DOHH2 (cell line): ENCODE measurements around the gene PKP4.

ENCODE experiments used
- H3F3A ChIP-seq: fragments of 200-600 bp; sonication (generic), shearing (Covaris generic); 2 replicates; pipeline ENCODE4 v1.6.0; 2016; ENCODE audit warnings: antibody characterized with exemption, mild to moderate bottlenecking; ENCODE audit not compliant: control insufficient read depth, insufficient read depth
- H3K27ac ChIP-seq: fragments of 200-600 bp; sonication (generic); 2 replicates; pipeline ENCODE4 v1.5.1; 2014; ENCODE audit warnings: low read depth, mild to moderate bottlenecking, low read length, moderate library complexity
- H3K27me3 ChIP-seq: fragments of 200-600 bp; sonication (generic); 2 replicates; pipeline ENCODE4 v1.6.1; 2014; ENCODE audit warnings: mild to moderate bottlenecking, low read length, mixed read lengths; ENCODE audit not compliant: control insufficient read depth
- H3K36me3 ChIP-seq: fragments of 200-600 bp; sonication (generic); 2 replicates; pipeline ENCODE4 v1.6.1; 2014; ENCODE audit warnings: mild to moderate bottlenecking, low read length, moderate library complexity, mixed read lengths; ENCODE audit not compliant: control insufficient read depth
- H3K4me1 ChIP-seq: fragments of 200-600 bp; sonication (generic); 2 replicates; pipeline ENCODE4 v1.6.1; 2014; ENCODE audit warnings: mild to moderate bottlenecking, low read length, mixed read lengths; ENCODE audit not compliant: control insufficient read depth
- H3K4me2 ChIP-seq: fragments of 200-600 bp; sonication (generic); 2 replicates; pipeline ENCODE4 v1.6.0; 2014; ENCODE audit warnings: mild to moderate bottlenecking, low read length, moderate library complexity
- H3K4me3 ChIP-seq: fragments of 200-600 bp; sonication (generic); 2 replicates; pipeline ENCODE4 v1.5.1; 2014; ENCODE audit warnings: mild to moderate bottlenecking, low read length, mixed read lengths
- H3K79me2 ChIP-seq: fragments of 200-600 bp; sonication (generic); 2 replicates; pipeline ENCODE4 v1.6.1; 2014; ENCODE audit warnings: mild to moderate bottlenecking, low read length, mixed read lengths; ENCODE audit not compliant: control insufficient read depth
- H3K9me2 ChIP-seq: fragments of 200-600 bp; sonication (generic); replicated peaks from 2 replicates; pipeline ENCODE4 v1.6.1; 2014; ENCODE audit warnings: mild to moderate bottlenecking, low read length, mixed read lengths; ENCODE audit not compliant: control insufficient read depth
- H3K9me3 ChIP-seq: fragments of 200-600 bp; sonication (generic); 2 replicates; pipeline ENCODE4 v1.6.1; 2014; ENCODE audit warnings: antibody characterized with exemption, low read length, mixed read lengths; ENCODE audit not compliant: control insufficient read depth, insufficient read depth
- H4K20me1 ChIP-seq: fragments of 200-600 bp; sonication (generic); 2 replicates; pipeline ENCODE4 v1.6.0; 2014; ENCODE audit warnings: low read depth, mild to moderate bottlenecking, antibody characterized with exemption, low read length, moderate library complexity; ENCODE audit not compliant: control insufficient read depth, insufficient read depth
- EZH2phosphoT487 ChIP-seq: fragments of 200-600 bp; sonication (generic); IDR thresholded peaks from 2 replicates; pipeline ENCODE4 v1.6.1; 2017; ENCODE audit warnings: borderline replicate concordance, mild to moderate bottlenecking, antibody characterized with exemption, low read length, moderate library complexity, mixed read lengths
- TF ChIP-seq, protein P1 (sequence below): fragments of 200-600 bp; sonication (generic); IDR thresholded peaks from one replicate; pipeline ENCODE4 v1.5.1; 2014; ENCODE audit warnings: antibody characterized with exemption, mild to moderate bottlenecking, low read depth, low read length; ENCODE audit not compliant: poor library complexity, severe bottlenecking

Gene PKP4

GRCh38 chr2:158624071-158624667 lies 167.4 kb downstream of the PKP4 start:
- TF ChIP-seq, protein P1, sequence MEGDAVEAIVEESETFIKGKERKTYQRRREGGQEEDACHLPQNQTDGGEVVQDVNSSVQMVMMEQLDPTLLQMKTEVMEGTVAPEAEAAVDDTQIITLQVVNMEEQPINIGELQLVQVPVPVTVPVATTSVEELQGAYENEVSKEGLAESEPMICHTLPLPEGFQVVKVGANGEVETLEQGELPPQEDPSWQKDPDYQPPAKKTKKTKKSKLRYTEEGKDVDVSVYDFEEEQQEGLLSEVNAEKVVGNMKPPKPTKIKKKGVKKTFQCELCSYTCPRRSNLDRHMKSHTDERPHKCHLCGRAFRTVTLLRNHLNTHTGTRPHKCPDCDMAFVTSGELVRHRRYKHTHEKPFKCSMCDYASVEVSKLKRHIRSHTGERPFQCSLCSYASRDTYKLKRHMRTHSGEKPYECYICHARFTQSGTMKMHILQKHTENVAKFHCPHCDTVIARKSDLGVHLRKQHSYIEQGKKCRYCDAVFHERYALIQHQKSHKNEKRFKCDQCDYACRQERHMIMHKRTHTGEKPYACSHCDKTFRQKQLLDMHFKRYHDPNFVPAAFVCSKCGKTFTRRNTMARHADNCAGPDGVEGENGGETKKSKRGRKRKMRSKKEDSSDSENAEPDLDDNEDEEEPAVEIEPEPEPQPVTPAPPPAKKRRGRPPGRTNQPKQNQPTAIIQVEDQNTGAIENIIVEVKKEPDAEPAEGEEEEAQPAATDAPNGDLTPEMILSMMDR: no peak
- TF ChIP-seq EZH2phosphoT487: no peak
- H3F3A ChIP-seq: no peaks in the 10 kb centered on the region
- H3K4me1 ChIP-seq: no peaks in the 10 kb centered on the region
- H3K36me3 ChIP-seq: peaks cover 35% of the 10 kb centered on the region
- no peaks in the 10 kb centered on the region for H4K20me1 ChIP-seq
- no peaks in the 10 kb centered on the region for H3K27me3 ChIP-seq
- H3K4me3 ChIP-seq: no peak overlapping the region
- no peaks in the 10 kb centered on the region for H3K9me3 ChIP-seq
- no peak overlapping the region for H3K4me2 ChIP-seq
- no peaks in the 10 kb centered on the region for H3K9me2 ChIP-seq
- H3K27ac ChIP-seq: no peak overlapping the region
- H3K79me2 ChIP-seq: no peaks in the 10 kb centered on the region

- H3K27me3 ChIP-seq: no peaks in the 10 kb centered on the region
- no peaks in the 10 kb centered on the region for H3K9me2 ChIP-seq
- H3K9me3 ChIP-seq: no peaks in the 10 kb centered on the region
- no peaks in the 10 kb centered on the region for H3K79me2 ChIP-seq
- H3K4me3 ChIP-seq: no peak overlapping the region
- no peaks in the 10 kb centered on the region for H3K4me1 ChIP-seq
- no peaks in the 10 kb centered on the region for H3F3A ChIP-seq
- peaks cover 35% of the 10 kb centered on the region for H3K36me3 ChIP-seq
- no peak for TF ChIP-seq EZH2phosphoT487
- TF ChIP-seq, protein P1: no peak
- no peak overlapping the region for H3K4me2 ChIP-seq
- H3K27ac ChIP-seq: no peak overlapping the region
- H4K20me1 ChIP-seq: no peaks in the 10 kb centered on the region
Observed at GRCh38 chr2:158624961-158625360, 168.2 kb downstream of the PKP4 start.

- no peaks in the 10 kb centered on the region for H3K27me3 ChIP-seq
- H3K4me2 ChIP-seq: no peak overlapping the region
- TF ChIP-seq, protein P1: no peak
- no peak for TF ChIP-seq EZH2phosphoT487
- no peaks in the 10 kb centered on the region for H3K4me1 ChIP-seq
- H4K20me1 ChIP-seq: no peaks in the 10 kb centered on the region
- H3K4me3 ChIP-seq: no peak overlapping the region
- H3K9me3 ChIP-seq: no peaks in the 10 kb centered on the region
- no peaks in the 10 kb centered on the region for H3K79me2 ChIP-seq
- H3K27ac ChIP-seq: no peak overlapping the region
- H3F3A ChIP-seq: no peaks in the 10 kb centered on the region
- H3K9me2 ChIP-seq: no peaks in the 10 kb centered on the region
- H3K36me3 ChIP-seq: peaks cover 32% of the 10 kb centered on the region
Observed at GRCh38 chr2:158629116-158629515, 172.4 kb downstream of the PKP4 start.

DNA sequence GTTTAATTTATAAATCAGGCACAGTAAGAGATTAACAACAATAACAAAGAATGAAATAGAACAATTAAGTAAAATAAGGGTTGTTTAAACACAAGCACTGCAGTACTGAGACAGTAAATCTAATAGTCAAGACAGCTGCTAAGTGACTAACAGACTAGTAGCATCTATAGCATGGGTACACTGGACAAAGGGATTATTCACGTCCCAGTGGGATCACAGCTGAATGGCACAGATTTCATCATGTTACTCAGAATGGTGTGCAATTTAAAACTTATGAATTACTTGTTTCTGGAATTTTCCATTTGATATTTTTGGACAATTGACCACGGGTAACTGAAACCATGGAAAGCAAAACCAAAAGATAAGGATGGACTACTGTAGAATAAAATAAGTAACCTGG lies 176.5 kb downstream of the PKP4 start:
- Histone ChIP-seq H3K4me3 (no peak overlapping the region), H4K20me1 (no peaks in the 10 kb centered on the region), H3K9me3 (no peaks in the 10 kb centered on the region), H3K27ac (no peak overlapping the region), H3F3A (no peaks in the 10 kb centered on the region), H3K4me2 (no peak overlapping the region), H3K9me2 (no peaks in the 10 kb centered on the region), H3K4me1 (peaks cover 7% of the 10 kb centered on the region), H3K36me3 (peaks cover 32% of the 10 kb centered on the region), H3K27me3 (no peaks in the 10 kb centered on the region), H3K79me2 (no peaks in the 10 kb centered on the region)
- TF ChIP-seq, protein P1: no peak
- no peak for TF ChIP-seq EZH2phosphoT487
